Stimulated activated CD8-positive, alpha-beta memory T cell treated with anti-CD3 and anti-CD28 coated beads, Interleukin-4, amount 100 ng/mL, for 48 hours (primary cell): ENCODE measurements around the gene C6orf47.

Experiments
- DNase-seq: peaks from one replicate; pipeline ENCODE4 v3.0.0-alpha.2; 2020

The C6orf47 gene

DNA sequence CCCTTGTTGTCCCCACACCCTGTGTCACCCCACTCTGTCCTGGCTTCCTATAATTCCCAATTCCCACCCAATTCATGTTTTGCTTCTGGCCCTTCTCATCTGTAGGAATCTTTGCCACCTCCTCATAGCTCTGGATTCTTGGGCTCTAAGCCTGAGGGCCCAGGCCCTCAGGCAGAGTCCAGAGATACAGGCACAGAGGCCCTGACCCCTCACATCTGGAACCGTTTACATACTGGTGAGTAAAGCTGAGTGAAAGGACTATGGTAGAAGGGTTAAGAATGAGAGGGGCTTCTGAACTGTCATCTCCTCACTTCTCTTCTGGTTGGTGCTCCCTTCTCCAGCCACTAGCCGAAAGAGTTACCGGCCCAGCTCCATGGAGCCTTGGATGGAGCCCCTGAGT lies 26.4 kb downstream of the C6orf47 start:
- no peak for DNase-seq

DNA sequence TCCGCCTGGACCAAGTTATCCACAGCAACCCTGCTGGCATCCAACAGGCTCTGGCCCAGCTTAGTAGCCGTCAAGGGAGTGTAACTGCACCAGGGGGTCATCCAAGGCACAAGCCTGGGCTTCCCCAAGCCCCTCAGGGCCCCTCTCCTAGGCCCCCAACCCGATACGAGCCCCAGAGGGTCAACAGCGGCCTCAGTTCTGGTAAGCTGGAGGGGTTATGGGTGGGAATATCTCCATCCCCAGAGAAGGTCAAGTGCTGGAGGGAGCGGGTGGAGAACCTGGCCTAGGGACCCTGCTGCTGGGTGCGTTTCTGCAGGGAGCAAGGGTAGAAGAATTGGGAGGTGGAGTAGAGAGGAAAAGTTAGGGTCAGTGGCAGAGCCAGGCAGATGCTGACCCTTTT lies 27.1 kb downstream of the C6orf47 start:
- no peak for DNase-seq

DNA sequence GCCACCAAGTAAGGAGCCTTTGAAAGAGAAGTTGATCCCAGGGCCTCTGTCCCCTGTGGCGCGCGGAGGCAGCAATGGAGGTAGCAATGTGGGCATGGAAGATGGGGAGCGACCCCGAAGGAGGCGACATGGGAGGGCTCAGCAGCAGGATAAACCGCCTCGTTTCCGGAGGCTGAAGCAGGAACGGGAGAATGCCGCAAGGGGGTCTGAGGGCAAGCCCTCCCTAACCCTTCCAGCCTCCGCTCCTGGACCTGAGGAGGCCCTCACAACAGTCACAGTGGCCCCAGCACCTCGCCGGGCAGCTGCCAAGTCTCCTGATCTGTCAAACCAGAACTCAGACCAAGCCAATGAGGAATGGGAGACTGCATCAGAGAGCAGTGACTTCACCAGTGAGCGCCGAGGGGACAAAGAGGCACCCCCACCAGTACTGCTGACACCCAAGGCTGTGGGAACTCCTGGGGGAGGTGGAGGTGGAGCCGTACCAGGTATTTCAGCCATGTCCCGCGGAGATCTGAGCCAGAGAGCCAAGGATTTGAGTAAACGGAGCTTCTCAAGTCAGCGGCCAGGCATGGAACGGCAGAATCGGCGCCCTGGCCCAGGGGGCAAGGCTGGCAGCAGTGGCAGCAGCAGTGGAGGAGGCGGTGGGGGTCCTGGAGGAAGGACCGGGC lies 28.2 kb downstream of the C6orf47 start:
- no peak for DNase-seq

DNA sequence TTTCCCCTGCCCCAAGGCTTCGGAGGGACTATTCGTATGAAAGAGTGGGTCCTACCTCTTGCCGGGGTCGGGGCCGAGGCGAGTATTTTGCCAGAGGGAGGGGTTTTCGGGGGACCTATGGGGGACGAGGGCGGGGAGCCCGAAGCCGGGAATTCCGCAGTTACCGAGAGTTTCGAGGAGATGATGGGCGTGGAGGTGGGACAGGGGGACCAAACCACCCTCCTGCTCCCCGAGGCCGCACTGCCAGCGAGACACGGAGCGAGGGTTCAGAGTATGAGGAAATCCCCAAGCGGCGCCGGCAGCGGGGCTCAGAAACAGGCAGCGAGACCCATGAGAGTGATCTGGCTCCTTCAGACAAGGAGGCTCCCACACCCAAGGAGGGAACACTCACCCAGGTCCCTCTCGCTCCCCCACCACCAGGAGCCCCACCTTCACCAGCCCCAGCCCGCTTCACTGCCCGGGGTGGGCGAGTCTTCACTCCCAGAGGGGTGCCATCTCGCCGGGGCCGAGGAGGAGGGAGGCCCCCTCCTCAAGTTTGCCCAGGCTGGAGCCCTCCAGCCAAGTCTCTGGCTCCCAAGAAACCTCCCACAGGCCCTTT lies 28.8 kb downstream of the C6orf47 start:
- no peak for DNase-seq

DNA sequence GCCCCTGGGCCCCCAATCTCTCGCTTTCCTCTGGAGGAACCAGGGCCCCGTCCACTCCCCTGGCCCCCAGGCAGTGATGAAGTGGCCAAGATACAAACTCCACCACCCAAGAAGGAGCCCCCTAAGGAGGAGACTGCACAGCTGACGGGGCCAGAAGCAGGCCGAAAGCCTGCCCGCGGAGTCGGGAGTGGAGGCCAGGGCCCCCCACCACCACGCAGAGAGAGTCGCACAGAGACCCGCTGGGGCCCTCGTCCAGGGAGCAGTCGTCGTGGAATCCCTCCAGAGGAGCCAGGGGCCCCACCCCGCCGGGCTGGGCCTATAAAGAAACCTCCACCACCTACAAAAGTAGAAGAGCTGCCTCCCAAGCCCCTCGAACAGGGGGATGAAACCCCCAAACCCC lies 29.4 kb downstream of the C6orf47 start:
- DNase-seq = no peak

DNA sequence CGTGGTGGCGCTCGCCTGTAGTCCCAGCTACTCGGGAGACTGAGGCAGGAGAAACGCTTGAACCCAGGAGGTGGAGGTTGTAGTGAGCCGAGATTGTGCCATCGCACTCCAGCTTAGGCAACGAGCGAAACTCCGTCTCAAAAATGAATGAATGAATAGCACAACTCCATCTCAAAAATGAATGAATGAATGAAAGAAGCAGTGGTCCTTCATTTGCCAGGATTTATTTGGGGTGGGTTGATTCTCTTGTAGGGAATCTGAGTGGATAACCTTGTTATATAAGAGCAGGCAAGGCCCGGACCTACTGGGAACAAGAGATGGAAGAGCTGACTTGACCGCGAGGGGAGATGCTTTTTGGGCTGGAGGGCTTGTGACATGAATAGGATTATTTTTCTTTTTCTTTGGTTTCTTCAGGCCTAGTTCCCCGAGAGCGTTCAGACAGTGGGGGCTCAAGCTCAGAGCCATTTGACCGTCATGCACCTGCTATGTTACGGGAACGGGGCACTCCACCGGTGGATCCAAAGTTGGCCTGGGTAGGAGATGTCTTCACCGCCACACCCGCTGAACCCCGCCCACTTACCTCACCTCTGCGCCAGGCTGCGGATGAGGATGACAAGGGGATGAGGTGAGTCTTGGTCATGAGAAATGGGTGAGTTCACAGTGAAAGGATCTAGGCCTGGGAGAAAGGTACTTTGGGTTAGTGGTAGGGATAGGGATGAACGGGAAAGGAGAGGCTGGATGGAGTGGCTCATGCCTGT lies 30.2 kb downstream of the C6orf47 start:
- DNase-seq = no peak

DNA sequence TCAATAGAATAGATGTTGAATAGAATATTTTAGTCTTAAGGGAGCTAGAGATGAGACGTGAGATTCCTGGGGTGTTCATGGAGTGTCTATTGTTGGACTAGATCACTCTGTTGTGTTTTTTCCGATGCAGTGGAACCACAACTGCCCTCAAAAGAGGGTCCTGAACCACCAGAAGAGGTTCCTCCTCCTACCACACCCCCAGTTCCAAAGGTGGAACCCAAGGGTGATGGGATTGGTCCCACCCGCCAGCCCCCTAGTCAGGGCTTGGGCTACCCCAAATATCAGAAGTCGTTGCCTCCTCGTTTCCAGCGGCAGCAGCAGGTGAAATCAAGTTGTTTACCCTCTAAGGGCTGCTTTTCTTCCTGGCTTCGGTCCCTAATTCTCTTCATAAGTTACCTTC lies 31.6 kb downstream of the C6orf47 start:
- no peak for DNase-seq

DNA sequence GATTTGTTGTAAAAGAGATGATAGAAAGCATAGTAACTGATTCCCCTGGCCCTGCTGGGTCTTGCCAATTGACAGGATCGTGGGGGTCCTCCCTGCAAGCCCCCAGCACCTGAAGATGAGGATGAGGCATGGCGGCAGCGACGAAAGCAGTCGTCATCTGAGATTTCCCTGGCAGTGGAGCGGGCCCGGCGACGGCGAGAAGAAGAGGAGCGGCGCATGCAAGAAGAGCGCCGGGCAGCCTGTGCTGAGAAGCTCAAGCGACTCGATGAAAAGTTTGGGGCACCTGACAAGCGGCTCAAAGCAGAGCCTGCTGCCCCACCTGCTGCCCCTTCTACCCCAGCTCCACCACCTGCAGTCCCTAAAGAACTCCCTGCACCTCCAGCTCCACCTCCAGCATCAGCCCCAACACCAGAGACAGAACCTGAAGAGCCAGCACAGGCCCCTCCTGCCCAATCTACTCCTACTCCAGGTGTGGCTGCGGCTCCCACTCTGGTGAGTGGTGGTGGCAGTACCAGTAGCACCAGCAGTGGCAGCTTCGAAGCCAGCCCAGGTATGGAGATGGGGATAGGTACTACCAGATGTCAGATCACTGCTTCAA lies 32.8 kb downstream of the C6orf47 start:
- DNase-seq = no peak

DNA sequence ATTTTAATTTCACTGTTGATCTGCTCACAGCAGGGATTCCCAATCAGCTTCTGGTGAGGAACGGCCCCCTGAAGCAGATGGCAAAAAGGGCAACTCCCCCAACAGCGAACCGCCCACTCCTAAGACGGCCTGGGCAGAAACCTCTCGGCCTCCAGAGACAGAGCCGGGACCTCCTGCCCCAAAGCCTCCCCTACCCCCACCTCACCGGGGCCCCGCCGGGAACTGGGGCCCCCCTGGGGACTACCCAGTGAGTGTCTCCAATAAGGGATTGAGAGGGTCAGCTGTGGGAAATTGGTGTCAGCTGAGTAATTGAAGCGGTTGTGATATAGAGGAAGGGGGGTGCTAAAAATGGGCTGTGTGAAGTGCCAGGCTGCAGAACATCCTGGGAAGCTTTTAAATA lies 33.6 kb downstream of the C6orf47 start:
- DNase-seq = no peak

DNA sequence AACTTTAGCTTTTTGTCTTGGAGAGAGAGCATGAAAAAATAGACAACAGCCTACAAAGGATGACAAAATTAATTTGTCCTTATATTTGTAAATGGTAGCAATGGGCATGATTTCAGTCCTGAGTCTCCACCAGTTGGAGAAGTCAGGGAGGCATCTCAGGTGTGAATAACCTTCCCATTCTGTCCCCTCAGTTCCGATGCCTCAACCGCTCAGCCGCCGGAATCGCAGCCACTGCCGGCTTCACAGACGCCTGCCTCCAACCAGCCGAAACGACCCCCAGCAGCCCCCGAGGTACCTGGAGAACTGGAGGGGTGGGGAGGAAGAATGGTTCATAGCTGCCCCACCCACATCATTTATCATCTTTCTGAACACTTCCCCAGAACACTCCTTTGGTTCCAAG lies 36.5 kb downstream of the C6orf47 start:
- DNase-seq = no peak

DNA sequence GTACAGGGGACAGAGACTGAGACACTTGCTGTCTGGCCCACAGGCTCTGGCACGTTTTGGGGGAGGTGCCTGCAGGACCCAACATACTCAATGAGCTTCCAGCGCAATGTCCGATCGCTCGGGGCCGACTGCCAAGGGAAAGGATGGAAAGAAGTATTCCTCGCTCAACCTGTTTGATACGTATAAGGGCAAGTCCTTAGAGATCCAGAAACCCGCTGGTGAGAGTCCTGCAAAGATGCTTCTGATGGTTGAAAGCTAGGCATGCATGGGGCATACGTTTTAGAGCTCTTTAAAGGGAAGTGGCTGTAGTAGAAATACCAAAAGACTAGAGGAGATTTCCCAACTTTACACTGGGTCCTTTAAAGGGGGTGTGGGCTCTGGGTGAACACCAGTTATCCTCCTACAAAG lies 37.9 kb downstream of the C6orf47 start:
- DNase-seq = no peak

DNA sequence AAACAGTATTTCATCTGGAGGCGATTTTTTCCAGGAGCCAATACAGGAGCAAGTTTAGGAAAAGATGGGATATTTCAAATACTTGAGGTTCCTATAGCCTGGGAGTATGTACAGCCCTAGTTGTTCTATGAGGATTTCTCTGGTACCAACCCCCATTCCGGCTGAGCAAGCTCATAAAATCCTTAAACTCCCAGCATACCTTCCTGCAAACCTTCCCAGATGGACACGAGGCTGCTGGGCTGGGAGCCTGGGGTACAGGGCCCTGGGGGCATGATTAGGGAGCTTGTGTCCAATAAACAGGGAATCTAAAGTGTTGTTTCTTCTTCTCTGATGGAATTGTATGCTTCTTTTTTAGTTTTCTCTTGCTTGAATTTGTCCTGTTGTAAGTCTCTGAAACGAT lies 38.6 kb downstream of the C6orf47 start:
- no peak for DNase-seq

DNA sequence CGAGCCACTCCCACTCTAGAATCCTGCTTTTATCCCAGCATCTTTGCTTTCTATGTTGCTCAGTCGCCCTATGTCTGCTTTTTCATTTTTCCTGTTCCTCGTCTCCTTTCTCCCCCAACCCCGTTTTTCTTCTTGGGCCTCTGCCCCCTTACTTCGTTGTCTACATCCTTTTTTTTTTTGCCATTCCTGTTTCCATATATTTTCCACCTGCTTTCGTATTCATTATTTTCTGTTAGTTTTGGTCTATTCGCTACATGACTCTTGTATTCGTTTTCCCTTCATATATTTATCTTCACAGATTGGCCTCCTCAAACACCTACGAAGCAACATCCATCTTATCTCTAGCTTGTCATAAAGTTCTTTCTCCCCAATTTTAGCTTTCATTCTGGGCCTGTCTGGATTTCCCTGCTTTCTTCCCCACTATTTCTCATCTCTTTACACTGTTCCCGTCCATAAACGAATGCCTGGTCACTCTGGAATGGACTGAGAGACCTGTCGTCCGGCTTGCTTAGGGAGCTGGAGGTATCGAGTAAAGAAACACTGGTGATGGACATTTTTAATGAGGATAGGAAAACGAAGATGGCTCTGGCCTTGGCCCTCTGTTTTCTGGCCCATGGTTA lies 39.1 kb downstream of the C6orf47 start:
- DNase-seq = no peak

DNA sequence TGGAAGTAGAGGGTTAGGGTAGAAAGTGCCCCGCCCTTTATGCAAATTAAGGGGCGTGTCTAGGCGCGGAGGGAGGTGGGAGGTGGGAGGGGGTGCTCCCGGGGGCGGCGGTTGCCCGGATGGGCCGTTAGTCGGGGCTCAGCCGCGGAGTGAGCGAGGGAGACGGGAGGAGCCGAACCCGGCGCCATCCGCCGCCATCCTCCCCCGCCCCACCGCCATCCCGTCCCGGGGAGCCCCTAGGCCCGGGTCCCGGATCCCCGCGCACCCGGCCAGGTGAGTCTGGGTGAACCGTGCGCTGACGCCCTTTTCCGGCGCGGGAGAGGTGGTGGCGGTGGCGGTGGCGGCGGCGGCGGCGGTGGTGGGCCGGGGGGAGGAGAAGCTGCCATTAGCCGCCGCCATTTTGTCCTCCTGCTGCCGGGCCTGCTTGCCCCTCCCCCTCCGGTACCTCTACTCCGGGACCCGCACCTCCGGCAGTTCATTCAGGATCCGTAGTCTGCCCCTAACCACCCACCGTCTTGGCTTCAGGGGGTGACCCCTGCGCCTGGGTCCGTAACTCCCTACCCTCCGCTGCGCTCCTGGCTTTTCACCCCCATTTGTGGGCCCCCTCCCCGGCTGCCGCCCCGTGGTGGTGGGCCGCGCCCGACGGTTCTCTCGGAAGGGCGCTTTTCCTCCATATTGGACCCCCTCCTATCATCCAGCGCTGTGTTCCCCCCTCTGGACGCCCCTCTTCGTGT lies 39.8 kb downstream of the C6orf47 start, which contains the start of gene PRRC2A:
Gene PRRC2A, plus strand, starts transcription at position 130 of the 734 bp plus-strand sequence. CDS start 2,075 bp downstream, outside the sequence.
- peak; percentile 84 for DNase-seq

DNA sequence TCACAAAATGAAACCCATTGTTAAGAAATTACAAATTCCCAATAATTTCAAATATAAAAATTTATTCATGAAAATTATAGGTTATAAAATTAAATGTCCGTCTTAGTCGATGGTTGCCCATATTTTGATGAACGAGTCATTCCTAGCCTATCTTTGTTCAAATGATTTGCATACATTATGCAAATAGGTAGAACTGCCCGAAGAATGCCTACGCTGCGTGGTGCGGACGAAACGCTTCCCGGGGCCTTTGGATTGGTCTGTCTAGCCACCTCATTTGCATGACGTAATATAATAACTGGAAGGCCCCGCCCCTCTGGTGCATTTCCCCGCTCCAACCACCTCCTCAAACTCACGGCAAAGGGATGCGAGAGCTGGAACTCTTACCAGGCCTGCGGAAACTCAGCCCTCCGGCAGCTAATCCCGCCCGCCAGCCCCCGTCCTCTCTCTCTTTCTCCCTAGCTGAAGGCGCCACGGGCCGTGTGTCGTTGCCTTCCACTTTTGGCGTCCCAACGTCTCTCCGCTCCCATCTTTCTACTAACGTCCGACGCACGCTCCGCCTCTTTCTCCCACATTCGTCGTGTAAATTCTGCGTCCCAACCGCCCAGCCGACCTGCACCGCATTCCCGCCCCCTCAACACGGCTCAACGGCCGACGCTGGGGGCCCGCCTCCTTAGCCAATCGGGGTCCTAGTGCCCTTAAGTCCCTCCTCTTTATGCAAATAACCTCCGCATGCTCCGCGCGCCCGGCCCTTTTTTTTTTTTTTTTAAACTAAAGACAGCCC lies 40.6 kb downstream of the C6orf47 start:
- DNase-seq = peak; percentile 98

DNA sequence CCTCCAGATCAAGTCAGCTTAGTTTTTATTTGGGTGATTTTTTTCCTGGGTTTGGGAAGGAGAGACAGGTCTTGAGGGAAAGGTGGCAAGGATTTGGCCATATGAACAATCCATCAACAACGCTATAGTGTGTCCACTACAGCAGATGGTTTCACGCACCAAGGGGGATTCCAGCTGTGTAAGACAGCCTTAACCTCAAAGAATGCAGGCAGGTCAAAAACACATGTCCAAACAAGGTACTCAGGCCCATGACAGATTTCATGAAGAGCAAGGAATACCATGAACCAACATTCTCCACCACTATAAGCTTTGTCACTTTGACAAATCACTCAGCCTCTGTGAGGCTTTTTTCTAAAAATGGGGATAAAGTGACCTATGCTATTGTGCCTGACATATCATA lies 43.6 kb downstream of the C6orf47 start:
- no peak for DNase-seq

DNA sequence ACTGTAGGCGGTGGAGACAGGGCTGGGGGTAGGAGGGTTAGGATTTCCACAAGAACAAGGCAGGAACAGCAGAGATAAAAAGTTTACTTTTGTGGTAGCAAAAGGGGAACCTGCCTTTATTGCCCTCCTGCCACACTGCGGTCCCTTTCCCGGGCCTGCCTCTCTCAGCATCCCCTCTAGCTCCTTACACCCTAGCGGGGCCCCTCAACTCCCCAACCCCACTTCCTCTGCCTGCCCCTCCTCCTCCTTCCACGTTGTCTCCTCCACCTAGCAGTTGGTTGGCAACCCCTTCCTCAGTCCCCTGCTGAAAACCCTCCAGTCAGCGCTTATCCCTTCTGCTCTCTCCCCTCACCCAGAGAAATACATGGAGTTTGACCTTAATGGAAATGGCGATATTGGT lies 44.8 kb downstream of the C6orf47 start:
- peak; percentile 62 for DNase-seq

DNA sequence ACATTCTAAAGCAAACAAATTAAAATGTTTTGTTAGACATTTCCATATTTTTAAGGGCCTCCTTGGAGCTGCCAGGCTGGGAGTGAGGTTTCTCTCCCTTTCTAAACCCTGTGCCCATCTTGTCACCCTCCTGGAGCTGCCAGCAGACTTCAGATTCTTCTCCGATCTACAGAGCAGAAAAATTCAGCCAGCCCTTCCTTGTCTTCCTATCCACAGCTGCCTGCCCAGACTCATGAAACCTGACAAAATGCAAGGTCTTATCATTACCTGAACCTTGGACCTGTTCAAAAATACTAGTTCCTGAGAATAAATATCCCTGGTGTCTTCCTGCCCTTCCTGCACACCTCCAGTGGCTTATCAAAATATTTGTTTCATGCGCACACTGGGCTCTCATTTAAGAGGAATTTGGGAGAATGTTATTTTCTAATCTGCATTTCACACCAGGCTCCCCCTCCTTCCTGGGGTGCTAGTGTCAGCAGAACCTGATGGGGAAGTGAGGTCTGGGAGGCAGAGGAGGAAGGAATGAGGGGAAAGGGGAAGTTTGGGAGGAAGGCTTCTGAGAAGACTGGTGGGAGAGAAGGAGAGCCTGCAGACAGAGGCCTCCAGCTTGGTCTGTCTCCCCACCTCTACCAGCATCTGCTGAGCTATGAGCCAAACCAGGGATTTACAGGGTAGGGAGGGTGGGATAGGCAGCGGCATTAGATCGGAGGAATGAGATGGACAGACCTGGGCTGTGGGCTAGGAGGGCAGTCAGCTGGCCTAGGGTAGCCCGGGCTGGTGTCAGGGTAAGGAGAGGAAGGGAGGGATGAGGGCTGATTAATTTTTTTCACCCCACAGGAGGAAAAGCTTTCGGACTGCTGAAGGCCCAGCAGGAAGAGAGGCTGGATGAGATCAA lies 45.6 kb downstream of the C6orf47 start, which contains the start of gene AIF1:
Gene AIF1, plus strand, starts transcription at position 551 of the 895 bp plus-strand sequence. Its CDS starts 96 bp downstream, at position 647.
- DNase-seq = no peak

DNA sequence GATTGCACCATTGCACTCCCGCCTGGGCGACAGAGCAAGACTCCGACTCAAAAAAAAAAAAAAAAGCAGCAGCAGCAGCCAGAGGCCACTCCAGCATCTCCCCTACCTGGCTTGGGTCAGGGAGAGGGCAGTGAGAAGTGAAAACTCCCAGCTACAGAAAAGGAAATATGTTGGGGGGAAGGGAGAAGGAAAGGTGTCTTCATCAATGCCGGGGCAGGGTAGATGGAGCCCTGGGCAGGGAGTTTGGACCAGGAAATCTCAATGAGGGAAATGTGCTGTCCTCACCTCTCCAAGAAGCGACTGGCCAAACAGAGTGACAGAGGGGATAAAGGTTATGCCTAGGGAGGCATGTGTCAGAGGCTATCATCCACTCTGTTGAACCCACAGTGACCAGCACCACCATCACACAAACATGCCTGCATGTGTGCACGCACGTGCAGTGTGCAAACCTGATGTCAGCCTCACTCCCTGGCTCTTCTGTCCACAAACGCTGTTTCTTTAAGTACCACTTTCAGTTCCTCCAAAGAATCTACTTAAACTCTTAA lies 46.4 kb downstream of the C6orf47 start:
- DNase-seq = no peak

DNA sequence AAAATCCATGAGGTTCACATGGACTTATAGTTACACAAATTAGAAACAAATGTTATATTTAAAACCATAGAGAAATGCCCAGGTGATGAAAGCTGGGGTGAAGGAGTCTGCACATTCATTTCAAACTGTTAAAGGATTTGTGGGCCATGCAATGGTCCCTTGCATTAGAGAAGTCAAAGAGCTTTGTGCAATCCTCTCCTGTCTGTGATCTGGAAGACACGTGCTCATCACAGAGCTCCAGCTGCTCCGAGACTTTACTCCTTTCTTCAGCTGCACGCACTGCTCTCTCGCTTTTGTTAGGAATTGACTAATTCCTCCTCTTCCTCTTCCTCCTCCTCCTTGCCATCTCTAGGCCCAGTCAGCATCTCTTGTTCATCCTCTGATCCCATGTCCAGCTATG lies 49.6 kb downstream of the C6orf47 start:
- no peak for DNase-seq
